HG03457 (cell line): ENCODE data around the gene GCSAM.

Source experiments
- ATAC-seq: cut with Tn5 transposase; IDR thresholded peaks from one replicate; pipeline ENCODE4 v1.9.1; 2021; ENCODE audit warnings: moderate number of reproducible peaks; ENCODE audit not compliant: unreplicated experiment

The GCSAM gene

DNA sequence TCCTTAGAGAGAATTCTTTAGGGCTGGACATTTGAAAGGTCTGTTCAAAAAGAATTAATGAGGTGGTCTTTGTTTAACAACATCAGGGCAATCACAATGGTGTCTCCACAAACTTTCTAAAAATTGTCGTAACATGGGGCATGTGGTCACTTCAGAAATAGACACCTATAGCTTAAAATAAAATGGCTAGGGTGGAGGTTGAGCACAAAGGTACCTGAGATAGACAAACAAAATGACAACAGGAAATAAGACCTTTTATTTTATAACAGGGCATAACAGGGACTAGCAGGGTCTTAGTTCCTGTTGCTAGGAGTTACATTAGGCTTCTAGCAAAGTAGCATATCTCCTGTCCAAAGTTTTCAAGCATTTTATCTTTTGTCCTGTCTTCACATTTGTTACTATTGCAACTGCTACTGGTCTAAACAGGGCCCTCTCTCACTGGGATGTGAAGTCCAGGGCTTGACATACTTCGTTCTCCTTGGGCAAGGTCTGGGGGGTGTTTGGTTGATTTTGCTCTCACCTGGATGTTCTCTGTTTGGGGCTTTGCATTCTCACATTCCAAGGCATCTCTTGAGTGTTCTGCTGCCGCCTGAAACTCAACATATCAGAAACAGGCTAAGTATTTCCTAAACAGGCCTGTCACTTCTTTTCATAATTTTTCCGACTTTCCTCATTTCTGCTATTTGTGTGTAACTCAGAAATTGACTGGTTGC lies 3.0 kb downstream of the GCSAM start:
- ATAC-seq: no peak

DNA sequence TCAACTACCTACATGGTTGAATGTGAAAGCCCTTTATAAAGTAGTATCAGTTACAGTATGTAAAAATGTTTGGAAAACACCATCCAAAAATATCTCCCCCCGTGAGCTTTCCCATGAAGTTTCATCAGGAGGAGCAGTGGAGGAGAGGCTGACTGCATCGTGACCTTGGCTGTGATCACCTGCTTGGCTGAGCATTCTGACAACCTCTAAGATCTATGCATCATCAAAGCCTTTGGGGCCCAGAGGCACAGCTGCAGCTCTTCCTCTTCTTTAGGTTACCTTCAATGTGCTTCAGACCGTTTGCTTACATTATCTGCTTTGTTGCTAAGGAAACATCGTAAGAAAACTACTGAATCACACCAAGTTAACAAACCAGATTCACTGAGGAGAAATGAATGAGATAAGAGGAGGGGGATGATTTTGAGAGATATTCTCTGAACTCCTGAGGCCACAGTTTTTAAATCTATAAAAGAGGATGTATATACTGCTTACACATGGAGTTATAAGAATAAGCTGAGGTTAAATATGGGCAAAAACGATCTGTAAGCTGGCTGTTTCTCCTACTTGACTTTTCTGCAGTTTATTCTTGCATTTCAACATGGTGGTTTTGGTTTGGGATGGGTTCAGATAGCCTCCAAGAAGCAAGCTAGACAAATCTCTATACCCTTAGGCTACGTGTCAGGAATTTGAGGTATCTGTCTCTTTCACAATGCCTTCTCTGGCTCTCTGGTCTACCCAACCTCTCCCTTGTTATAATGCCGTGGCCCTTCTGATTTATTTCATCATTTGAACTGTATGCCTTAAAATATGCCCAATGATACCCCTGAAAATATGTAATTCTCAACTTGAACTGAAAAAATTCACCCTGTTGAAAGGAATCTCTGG lies 4.0 kb downstream of the GCSAM start:
- ATAC-seq: no peak

DNA sequence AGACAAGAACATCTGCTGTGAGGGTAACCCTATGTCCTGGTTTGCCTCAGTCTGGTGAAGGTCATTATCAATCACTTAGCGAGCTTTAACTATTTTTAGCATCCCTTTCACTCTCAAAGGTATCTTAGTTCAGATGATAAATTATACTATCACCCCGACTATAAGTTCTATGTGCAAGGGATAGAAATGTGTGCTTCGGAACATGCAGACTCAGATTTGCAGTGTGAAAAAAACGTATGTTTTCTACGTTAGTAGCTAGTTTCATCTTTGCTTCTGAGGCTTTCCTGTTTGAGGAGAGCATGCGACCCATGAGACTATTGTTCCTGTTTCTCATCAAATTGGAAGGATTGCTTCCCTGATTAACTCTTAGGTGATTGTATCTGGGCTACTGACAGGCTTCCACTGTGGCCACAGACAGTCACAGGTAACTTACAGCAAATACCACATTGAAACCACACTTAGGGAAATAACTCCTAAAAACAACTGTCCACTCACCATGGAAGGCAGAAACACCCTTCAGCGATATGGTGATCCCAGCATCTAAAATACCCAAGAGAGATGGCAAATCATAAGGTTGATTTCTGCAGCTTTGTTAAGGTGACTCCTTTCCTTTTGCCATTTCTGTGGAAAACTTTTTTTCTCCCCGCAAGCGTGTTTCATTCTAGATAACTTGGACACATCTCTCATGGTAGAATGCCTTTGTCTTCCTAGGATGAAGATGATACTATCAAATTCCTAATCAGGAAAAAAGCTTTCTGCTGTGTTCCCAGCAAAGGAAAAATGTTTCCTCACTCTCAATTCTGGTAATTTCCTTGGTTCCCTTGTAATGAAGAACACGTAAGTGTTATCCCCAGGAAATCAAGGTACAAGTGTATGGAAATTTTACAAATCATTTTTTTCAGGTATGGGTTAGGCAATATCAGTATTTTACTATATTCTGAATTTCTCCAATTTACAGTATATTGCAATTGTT lies 5.2 kb downstream of the GCSAM start:
- ATAC-seq: no peak

DNA sequence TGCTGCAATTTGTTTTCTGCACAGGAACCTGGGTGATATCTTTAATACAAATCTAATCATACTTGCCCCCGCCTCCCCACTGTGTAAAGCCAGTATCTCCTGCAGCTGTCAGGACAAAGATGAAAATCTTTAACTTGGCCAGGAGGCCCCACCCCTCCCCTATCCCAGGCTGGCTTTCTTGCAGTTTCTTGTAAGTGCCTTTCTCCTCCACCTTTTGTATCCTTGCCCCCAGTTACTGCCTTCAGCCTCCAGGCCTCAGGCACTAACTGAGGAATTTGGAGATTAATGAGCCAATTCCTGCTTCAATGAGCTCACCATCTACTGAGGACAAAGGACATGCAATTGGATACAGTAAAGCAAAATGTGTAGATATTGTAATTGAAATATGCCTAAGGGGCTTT lies 6.5 kb downstream of the GCSAM start:
- no peak for ATAC-seq

DNA sequence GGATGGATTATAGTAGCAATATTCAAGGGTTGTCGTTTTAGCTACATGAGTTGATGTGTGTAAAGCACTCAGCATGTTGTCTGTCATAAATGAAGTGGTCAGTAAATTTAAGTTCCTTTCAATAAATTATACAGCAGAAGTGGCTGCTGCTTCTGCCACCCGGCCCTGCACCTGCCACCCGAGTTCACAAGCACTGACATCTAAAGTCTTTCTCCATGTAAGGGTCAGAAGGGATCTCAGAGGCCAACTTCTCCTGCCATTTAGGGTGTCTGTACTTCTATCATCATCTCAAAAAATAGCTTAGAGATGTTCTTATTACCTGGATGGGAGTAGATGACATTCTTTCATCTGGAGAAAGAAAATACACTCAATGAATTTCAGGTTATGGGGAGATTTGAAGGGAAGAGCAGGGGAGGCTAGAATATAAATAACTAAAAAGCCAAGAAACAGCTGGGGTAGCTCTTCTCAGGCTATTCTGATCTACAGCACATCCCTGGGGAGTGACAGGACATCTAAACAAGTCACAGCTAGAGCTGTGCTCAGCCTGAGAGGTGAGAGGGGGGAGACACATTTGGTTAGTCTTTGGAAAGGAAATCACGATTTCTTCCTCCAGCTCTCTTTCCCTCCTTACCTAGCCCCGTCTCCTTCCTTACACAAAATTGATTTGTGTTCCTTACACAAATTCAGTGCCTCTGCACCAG lies 8.0 kb downstream of the GCSAM start:
- ATAC-seq: no peak

DNA sequence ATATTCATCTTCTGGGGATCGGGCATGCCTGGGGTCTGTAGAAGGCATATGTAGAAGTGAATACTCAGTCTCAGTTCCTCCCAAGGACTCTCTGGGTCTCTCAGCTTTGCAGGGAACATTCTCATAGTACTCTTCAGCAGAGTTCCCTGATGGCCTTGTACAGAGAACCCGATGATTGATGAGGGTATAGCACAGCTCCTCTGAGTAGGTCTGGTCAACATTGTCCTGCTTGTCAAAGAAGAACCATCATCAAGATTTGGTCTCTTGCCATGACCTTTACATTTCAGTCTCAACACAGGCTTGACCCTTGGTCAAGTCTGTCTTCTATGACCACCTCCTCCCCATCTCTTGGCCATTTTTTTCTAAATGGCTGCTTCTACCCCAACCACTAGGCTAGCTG lies 9.5 kb downstream of the GCSAM start:
- ATAC-seq: no peak

DNA sequence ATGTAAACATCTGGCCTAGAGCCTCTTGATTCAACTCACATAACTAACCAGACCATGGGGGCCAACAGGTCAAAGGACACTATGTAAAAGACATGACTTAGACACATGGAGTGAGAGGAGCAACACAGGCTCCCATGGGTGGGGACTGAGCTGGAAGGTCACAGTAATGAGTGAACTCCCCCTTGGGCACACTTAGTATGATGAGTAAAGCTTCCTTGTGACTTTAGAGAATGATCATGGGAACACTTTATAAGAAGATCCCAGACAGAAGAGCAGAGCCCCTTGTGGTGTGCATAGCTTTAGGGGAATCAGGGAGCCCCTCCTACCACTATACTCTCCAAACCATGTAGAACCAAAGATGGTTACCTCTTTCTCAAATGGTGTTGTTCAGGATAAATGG lies 10.2 kb downstream of the GCSAM start:
- ATAC-seq: no peak

DNA sequence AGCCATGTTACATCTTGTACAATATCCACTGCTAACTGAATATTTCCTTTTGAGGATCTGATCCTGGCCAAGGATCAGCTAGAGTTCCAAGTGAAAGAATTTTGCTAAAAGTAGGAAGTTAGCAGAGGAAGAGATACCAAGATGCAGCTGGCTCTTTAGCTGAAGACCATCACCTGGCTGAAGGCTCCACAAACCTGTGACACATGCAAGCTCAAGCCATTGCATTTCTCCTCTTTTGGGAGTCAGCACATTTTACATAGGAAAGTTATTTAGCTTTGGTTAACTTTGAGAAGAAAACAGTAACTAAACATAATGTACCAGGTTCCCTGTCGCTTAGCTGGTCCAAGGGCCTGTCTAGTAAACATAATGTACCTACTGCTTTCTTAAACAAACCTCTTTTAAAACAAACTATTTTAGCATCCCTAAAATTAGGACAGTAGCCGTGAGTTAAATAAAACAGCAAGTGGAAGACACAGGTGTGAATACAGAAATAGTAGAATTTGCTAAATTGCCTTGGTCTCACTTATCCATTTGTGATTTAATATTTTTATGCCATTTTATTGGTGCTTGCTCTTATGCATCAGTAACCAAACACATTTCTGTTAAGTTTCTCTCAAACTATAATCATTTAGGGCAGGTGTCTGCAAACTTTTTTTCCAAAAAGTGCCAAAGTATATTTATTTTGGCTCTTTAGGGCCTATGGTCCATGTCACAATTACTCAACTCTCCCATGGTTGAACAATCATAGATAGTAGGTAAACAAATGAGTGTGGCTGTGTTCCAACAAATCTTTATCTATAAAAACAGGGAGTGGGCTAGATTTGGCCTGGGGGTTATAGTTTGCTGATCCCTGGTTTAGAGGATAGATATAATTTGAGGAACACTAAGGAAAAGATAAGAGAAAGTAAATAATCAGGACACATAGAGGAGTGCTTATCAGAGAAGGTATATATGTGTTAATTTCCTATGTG lies 11.2 kb downstream of the GCSAM start:
- no peak for ATAC-seq

DNA sequence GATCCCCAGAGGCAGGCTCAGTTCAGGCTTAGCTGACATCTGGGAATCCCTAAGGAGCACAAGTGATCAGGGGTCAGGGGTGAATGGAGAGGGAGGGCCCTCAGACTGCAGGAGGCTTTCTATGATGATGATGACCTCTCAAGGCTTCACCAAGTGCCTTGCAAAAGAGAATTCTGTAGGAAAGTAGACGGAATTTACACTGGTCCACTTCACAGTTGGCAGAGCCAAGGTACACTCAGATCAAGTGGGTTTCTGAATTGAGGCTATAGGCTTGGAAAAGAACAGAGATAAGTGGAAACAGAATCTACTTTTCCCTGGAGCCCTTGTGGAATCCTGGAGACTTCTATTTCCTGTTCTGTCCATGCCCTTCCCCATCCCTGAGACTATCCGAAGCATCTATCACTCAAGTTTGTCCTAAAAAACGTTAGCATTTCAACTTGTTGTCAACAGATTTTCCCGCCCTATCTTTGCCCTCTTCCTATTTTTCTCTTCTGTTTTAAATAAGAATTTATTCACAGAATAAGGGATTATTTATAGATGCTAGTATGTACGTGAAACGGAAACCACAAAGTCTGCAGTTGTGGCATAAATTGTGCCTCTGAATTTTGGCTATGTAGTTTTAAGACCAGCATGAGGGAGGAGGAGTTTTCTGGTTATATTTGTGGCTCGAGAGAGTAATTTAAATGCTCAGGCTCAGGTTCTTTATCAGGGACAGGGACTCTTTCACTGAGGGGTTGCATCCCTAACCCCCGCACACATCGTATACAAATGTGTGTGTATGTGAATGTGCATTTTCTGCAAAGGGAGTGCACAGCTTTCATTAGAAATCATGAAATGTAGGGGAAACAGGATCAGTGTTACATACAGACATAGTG lies 12.8 kb downstream of the GCSAM start:
- ATAC-seq: no peak

DNA sequence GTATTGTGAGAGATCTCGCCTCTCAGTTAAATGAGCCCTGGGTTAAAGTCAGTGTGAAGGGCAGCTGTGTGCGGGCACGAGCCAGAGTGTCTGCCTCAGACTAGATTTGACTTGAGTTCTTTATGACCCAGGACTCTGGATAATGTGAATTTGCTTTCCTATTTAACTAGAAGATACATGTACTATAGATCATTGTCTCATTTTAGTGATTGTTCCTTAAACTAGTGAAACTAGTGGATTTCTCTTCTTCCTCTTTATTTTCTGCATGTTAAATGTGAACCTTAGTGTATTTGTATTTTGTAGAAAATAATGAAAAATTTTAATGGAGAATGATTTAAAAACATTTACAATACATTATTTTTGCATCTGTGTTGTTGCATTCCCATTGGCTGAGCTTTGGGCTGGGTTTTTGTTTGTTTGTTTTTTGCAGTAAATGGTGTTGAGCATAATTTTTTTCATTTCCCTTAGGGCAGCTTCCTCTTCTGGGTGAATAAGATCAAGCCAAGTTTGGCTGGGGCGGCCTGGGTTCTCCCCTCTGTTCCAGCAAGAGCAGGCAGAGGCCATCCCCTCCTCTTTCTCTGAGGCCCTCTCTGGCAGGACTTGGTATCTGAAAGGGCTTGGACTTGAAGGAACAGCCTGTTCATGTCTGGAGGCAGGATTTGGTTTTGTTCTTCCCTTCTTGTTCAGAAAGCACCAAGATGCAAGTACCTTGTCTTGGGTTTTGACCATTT lies 15.0 kb downstream of the GCSAM start:
- ATAC-seq: no peak

DNA sequence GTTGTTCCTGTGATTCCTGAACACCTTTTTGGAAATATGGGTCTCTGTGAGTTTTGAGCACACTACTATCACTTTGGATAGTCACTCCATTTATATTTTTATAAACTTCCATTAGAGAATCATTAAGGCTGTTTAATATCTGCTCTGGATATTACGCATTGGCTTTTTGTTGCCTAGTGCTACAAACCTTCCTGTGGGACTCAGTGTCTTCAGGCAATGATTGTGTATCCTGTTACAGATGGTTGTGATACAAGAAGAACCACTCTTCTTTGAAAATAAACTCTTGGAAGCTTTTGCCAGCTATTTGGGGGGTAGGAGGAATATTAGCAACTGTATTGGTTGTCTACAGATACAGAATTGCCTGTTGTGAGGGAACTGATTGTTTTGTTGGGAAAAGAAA lies 15.6 kb downstream of the GCSAM start:
- no peak for ATAC-seq

DNA sequence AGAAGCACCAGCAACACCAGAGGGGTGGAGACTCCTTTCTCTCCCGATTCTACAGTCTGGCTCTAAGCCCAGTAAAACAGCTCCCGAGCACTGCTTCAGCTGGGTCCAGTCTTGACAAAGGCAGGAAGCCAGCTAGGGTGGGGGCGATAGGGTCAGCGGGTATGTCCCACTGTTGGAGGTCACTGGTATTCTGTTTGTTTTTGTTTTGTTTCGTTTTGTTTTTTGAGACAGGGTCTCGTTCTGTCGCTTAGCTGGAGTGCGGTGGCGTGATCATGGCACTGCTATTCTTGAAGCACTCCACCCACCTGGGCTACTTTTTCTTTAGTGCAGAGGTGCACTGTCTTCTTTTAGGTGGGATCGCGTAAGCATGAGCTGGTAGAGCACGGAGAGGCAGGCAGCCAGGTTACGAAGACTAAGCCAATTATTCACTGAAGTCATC lies 16.3 kb downstream of the GCSAM start:
- no peak for ATAC-seq

DNA sequence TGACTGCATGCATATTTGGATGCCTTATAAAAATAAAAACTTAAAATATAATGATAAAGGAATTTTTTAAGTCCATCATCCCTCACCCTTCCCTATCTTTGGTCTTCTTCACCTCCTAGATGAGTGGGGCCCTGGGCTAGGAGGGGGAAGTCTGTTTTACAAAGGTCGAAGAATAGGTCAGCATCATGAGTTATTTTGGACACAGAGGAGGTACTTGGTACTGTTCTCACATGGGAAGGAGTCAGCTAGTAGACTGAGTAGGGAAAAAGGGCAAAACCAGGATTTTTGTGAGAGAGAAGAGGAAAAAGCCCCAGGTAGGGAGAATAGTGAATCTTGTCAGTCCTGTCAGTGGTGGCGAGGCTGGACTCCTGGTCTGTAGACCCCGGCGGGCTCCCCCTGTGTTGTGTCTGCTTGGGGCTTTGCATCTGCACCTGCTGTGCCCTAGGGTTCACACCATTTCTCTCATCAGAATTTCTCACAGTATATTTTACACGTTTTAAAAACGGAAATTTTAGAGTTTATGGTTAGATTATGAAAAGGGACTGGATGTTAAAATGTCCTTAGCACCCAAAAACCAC lies 17.2 kb downstream of the GCSAM start:
- ATAC-seq: no peak

DNA sequence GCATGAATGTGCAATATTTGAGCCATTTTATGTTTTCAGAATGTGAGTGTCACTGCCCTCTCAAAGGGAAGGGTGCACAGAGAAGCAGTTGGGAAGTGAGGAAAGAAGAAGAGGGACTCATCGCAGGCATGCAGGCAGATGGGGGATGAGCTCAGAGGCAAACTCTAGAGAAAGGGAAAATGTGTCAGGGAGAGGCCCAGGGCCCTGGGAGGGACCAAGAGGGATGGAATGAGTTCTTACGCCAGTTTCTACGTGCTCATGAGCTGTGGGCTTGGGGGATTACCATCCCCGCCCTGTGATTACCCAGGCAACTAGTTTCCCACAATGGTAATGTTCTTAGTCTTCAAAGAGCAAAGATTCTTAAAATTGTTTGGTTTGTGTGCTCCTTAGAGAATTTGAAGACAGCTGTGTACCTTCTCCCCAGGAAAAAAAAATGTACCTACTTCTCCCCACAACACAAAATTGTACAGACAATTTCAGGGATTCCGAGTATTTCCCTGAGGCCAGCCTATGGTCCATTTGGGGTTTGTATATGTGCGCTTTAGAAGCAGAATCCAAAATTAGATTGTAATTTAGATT lies 17.8 kb downstream of the GCSAM start:
- ATAC-seq: peak; percentile 34

DNA sequence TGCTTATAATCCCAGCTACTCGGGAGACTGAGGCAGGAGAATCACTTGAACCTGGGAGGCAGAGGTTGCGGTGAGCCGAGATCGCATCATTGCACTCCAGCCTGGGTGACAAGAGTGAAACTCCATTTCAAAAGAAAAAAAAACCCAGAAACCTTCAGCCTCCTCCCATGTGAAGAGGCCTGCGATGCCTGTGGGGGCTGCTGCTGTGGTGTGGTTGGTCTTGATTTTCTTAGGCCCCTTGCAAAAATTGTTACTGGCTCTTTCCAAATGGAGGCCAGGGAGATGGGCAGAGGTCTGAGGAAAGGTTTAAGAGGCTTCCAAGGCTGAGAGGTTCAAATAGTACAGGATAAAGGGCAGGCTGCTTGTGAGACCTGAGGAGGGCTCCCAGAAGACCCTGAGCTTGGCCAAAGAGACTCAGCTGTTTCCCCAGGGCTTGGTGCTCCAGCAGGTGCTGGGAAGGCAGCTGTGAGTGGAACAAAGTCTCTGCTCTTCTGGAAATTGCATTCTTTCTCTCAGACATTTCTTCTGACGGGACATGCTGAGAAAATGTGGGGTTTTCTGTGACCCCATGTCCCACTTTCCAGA lies 18.4 kb downstream of the GCSAM start:
- ATAC-seq: no peak

DNA sequence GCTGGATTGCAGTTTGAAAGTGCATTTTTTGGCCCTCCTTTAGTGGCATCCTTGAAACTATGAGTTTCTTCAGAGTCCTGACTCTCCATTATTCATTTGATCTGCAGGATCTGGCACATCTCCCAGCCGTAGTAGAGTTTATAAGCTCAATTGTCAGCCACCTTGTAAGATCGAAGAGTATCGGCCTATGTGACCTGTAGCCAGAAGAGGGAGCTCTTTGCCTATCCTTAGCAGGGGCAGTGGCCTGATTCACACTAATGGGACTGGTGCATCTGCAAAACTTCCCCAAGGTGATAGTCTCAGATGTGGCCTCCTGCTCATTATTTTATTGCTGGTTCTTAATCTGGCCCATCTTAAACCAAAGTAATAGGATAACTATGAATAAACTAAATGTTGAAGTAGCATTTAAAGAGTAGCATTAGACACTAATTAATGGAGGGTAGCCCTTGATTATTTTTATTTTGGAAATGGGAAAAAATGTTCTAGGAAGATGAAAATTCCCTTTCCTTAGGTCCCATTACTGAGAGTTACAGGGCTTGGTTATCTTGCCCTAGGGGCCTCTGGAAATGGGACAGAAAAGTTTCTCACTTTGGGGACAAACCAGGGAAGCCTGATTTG lies 21.2 kb downstream of the GCSAM start:
- ATAC-seq: peak; percentile 41
